Endothelial cell of umbilical vein (primary cell): ENCODE measurements around the gene TDRD9. TPM values are rescaled to one million over a fixed set of nuclear protein-coding genes. Genes with fewer than 3 reads are reported as not detected.

Experiments used
- BruUV-seq: library from RNA; stranded (reverse); fragments of 400-500 nt; replicated peaks from 2 replicates; lab custom pipeline; 2021; lab: Mats Ljungman, UMichigan
- CTCF ChIA-PET: fragments of 300-600, 350-600 bp; sonication (Branson Sonifier 250); formaldehyde crosslinking; loops from one replicate; lab custom pipeline; 2021; ENCODE audit warnings: antibody characterized with exemption, inconsistent platforms; lab: Charles Lee
- POLR2A ChIA-PET: fragments of 300-600, 350-600 bp; sonication (Branson Sonifier 250); formaldehyde crosslinking; loops from one replicate; lab custom pipeline; 2021; ENCODE audit warnings: antibody characterized with exemption, inconsistent platforms; lab: Charles Lee
- DNase-seq: peaks from one replicate; pipeline ENCODE4 v3.0.0-alpha.2; 2011; ENCODE audit warnings: low read depth, low spot score
- FAIRE-seq: peaks from 2 replicates; lab custom pipeline; 2011; peaks lifted over from hg19 to GRCh38; lab: Jason Lieb, UNC
- H2AFZ ChIP-seq: 2 replicates; pipeline ENCODE4 v1.6.0; 2012; ENCODE audit warnings: low read depth, low read length, control low read depth, inconsistent platforms
- H3K27ac ChIP-seq: 2 replicates; pipeline ENCODE4 v1.5.1; 2011; ENCODE audit warnings: low read depth, mild to moderate bottlenecking, control low read depth, low read length, moderate library complexity; ENCODE audit not compliant: insufficient read depth
- H3K27me3 ChIP-seq, 2 experiments: 2 replicates each; pipeline versions ENCODE4 v1.6.0 to v1.6.1; 2011; ENCODE audit warnings: low read length in 2 of 2, mixed read lengths in 1 of 2; ENCODE audit not compliant: control insufficient read depth in 2 of 2, insufficient read depth in 2 of 2
- H3K36me3 ChIP-seq, 2 experiments: 2 replicates in 1 of 2; 3 replicates in 1 of 2; pipeline ENCODE4 v1.5.1; 2011; ENCODE audit warnings: low read length in 2 of 2, mild to moderate bottlenecking in 1 of 2, moderate library complexity in 1 of 2; ENCODE audit not compliant: control insufficient read depth in 2 of 2, insufficient read depth in 2 of 2; ENCODE audit errors: extremely low read depth in 1 of 2
- H3K4me1 ChIP-seq: 3 replicates; pipeline ENCODE4 v1.5.1; 2011; ENCODE audit warnings: mild to moderate bottlenecking, low read length; ENCODE audit not compliant: control insufficient read depth, insufficient read depth; ENCODE audit errors: extremely low read depth
- H3K4me2 ChIP-seq: 2 replicates; pipeline ENCODE4 v1.6.1; 2011; ENCODE audit warnings: low read length, control low read depth, mixed read lengths; ENCODE audit not compliant: insufficient read depth
- H3K4me3 ChIP-seq, 3 experiments: fragments of 200-600 bp in 1 of 3; sonication (generic), shearing (Covaris generic) in 1 of 3; replicated peaks in 1 of 3; 2 replicates each; pipeline ENCODE4 v1.5.1; 2011 to 2016; ENCODE audit warnings: control low read depth in 3 of 3, low read length in 3 of 3, mild to moderate bottlenecking in 2 of 3, inconsistent platforms in 1 of 3, low read depth in 1 of 3, moderate library complexity in 1 of 3; ENCODE audit not compliant: insufficient read depth in 1 of 3
- H3K79me2 ChIP-seq: 2 replicates; pipeline ENCODE4 v1.6.0; 2012; ENCODE audit warnings: low read length, inconsistent platforms; ENCODE audit not compliant: control insufficient read depth, insufficient read depth
- H3K9ac ChIP-seq: replicated peaks from 2 replicates; pipeline ENCODE3; 2011; ENCODE audit warnings: low read length, control low read depth; ENCODE audit not compliant: insufficient read depth; ENCODE audit errors: extremely low read depth
- H3K9me1 ChIP-seq: replicated peaks from 3 replicates; pipeline ENCODE4 v1.6.0; 2011; ENCODE audit warnings: mild to moderate bottlenecking, low read length; ENCODE audit not compliant: control insufficient read depth, insufficient read depth; ENCODE audit errors: extremely low read depth
- H3K9me3 ChIP-seq: replicated peaks from 2 replicates; pipeline ENCODE4 v1.5.1; 2012; ENCODE audit warnings: low read length, inconsistent platforms; ENCODE audit not compliant: control insufficient read depth, insufficient read depth
- H4K20me1 ChIP-seq: replicated peaks from 2 replicates; pipeline ENCODE3; 2011; ENCODE audit warnings: mild to moderate bottlenecking, low read length; ENCODE audit not compliant: control insufficient read depth, insufficient read depth; ENCODE audit errors: extremely low read depth
- EZH2 ChIP-seq: IDR thresholded peaks from 2 replicates; pipeline ENCODE4 v1.6.1; 2012; ENCODE audit warnings: borderline replicate concordance, low read depth, mild to moderate bottlenecking, moderate library complexity, low read length, inconsistent platforms; ENCODE audit not compliant: severe bottlenecking
- FOS ChIP-seq: IDR thresholded peaks from 2 replicates; pipeline ENCODE4 v1.6.1; 2011; ENCODE audit warnings: mild to moderate bottlenecking, low read length, moderate library complexity, borderline replicate concordance; ENCODE audit not compliant: insufficient read depth
- GATA2 ChIP-seq: IDR thresholded peaks from 2 replicates; pipeline ENCODE4 v1.7.0; 2011; ENCODE audit warnings: low read depth, mild to moderate bottlenecking, moderate library complexity, mixed read lengths, low read length; ENCODE audit not compliant: insufficient read length, insufficient read depth
- JUN ChIP-seq: IDR thresholded peaks from 2 replicates; pipeline ENCODE4 v1.6.1; 2011; ENCODE audit warnings: borderline replicate concordance, low read depth; ENCODE audit not compliant: insufficient read length, insufficient read depth
- MAX ChIP-seq: IDR thresholded peaks from 2 replicates; pipeline ENCODE4 v1.6.1; 2011; ENCODE audit not compliant: insufficient read depth, insufficient read length
- MYC ChIP-seq: IDR thresholded peaks from one replicate; pipeline ENCODE4 v1.6.1; 2011; ENCODE audit warnings: mild to moderate bottlenecking, low read depth, low read length
- POLR2A ChIP-seq: IDR thresholded peaks from 2 replicates; pipeline ENCODE4 v1.6.1; 2012; ENCODE audit warnings: low read depth, mild to moderate bottlenecking, control low read depth, low read length
- POLR2AphosphoS5 ChIP-seq: IDR thresholded peaks from 2 replicates; pipeline ENCODE4 v1.6.1; 2012; ENCODE audit warnings: low read depth, mild to moderate bottlenecking, control low read depth, low read length, moderate library complexity; ENCODE audit not compliant: insufficient read depth
- dilution Hi-C: fragments of 300-500 bp; cut with MboI; formaldehyde crosslinking; loops from one replicate; pipeline ENCODE4 v1.15.0; 2019; ENCODE audit warnings: low sequenced_read_pairs; ENCODE audit not compliant: extremely low pct_ligation_motif_present
- intact Hi-C: fragments of 100-400 bp; cut with micrococcal nuclease; formaldehyde crosslinking; loops from one replicate; pipeline ENCODE4 v1.10.0; 2022
- polyA plus RNA-seq, 4 experiments: library from polyadenylated mRNA; depleted of rRNA in 3 of 4; stranded (reverse) in 3 of 4; unstranded in 1 of 4; fragments of >200 nt; gene quantifications; 2 replicates each; pipeline versions ENCODE4 v1.2.1 to v1.2.3, GENCODE V29; 2011 to 2012; ENCODE audit warnings: missing spikeins in 1 of 4
- total RNA-seq: library from RNA; stranded (reverse); gene quantifications from 2 replicates; pipeline ENCODE4 v1.2.3, GENCODE V29; 2021
- TF ChIP-seq, protein P1 (sequence below), 2 donors: IDR thresholded peaks; 1 replicate in 1 of 2; 2 replicates in 1 of 2; pipeline ENCODE4 v1.5.1; 2011; ENCODE audit warnings: low read length in 2 of 2, mild to moderate bottlenecking in 2 of 2, moderate library complexity in 2 of 2, control low read depth in 1 of 2, inconsistent platforms in 1 of 2, low read depth in 1 of 2; ENCODE audit not compliant: insufficient read depth in 1 of 2; ENCODE audit errors: extremely low read depth in 1 of 2

TDRD9 gene
- total and polyA plus RNA-seq, 2 donors (not counting 3 experiments of a cell fraction or from before 2014, with no cell fraction given), result 0.52 to 1.4 TPM

DNA sequence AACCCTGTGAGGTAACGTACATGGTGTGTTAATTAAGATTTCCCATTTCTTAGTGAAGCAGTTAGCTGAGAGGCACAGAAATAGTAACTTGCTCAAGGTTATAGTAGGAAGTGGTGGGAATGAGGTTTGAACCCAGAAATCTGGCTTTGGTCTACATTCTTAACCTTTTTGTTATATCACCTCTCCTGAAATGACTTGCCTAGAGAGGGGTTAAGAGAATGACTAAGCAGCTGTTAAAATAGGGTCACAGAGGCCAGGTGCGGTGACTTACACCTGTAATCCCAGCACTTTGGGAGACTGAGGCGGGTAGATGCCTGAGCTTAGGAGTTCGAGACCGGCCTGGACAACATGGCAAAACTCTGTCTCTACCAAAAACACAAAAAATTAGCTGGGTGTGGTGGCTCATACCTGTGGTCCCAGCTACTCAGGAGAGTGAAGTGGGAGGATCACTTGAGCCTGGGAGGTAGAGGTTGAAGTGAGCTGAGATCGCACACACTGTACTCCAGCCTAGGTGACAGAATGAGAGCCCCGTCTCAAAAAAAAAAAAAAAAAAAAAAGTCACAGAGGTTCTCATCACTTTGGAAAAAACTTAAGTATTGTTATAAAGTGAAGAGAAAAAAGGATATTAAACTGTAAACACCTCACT is 71.7 kb downstream of the TDRD9 start:
- Histone ChIP-seq H3K4me1 (no peaks in the 10 kb centered on the region), H3K4me3 (no peak overlapping the region), H3K27me3 (peaks cover 0 to 4% of the 10 kb centered on the region in 2 experiments), H4K20me1 (no peaks in the 10 kb centered on the region), H3K9me3 (no peaks in the 10 kb centered on the region), H3K36me3 (no peaks in the 10 kb centered on the region), H3K9me1 (no peaks in the 10 kb centered on the region), H3K9ac (no peak overlapping the region), H2AFZ (no peak overlapping the region), H3K27ac (no peak overlapping the region), H3K4me2 (no peak overlapping the region), H3K79me2 (no peaks in the 10 kb centered on the region)
- ChIA-PET POLR2A (no interaction called here), CTCF (no interaction called here)
- intact Hi-C loops (no loop called here), dilution Hi-C loops (no loop called here)
- BruUV-seq, result no TSS peak
- peak; percentile 63 for FAIRE-seq
- no peak for DNase-seq
- TF ChIP-seq POLR2AphosphoS5 (no peak), MYC (no peak), EZH2 (no peak), JUN (no peak), MAX (no peak), FOS (no peak), POLR2A (no peak), GATA2 (no peak)
- TF ChIP-seq, protein P1, sequence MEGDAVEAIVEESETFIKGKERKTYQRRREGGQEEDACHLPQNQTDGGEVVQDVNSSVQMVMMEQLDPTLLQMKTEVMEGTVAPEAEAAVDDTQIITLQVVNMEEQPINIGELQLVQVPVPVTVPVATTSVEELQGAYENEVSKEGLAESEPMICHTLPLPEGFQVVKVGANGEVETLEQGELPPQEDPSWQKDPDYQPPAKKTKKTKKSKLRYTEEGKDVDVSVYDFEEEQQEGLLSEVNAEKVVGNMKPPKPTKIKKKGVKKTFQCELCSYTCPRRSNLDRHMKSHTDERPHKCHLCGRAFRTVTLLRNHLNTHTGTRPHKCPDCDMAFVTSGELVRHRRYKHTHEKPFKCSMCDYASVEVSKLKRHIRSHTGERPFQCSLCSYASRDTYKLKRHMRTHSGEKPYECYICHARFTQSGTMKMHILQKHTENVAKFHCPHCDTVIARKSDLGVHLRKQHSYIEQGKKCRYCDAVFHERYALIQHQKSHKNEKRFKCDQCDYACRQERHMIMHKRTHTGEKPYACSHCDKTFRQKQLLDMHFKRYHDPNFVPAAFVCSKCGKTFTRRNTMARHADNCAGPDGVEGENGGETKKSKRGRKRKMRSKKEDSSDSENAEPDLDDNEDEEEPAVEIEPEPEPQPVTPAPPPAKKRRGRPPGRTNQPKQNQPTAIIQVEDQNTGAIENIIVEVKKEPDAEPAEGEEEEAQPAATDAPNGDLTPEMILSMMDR (IDR thresholded peaks at IDR 0.05; ENCODE audit: extremely low read depth in 1 of 2, insufficient read depth in 1 of 2, low read depth in 1 of 2, low read length in 2 of 2), result no peak
